ENCODE results near the gene KIAA0513.

The KIAA0513 gene

GRCh38 chr16:85075236-85075924 is 47.8 kb downstream of the KIAA0513 start:
- no peak for FAIRE-seq

GRCh38 chr16:85077039-85077438 is 49.4 kb downstream of the KIAA0513 start:
- no peak for FAIRE-seq

DNA sequence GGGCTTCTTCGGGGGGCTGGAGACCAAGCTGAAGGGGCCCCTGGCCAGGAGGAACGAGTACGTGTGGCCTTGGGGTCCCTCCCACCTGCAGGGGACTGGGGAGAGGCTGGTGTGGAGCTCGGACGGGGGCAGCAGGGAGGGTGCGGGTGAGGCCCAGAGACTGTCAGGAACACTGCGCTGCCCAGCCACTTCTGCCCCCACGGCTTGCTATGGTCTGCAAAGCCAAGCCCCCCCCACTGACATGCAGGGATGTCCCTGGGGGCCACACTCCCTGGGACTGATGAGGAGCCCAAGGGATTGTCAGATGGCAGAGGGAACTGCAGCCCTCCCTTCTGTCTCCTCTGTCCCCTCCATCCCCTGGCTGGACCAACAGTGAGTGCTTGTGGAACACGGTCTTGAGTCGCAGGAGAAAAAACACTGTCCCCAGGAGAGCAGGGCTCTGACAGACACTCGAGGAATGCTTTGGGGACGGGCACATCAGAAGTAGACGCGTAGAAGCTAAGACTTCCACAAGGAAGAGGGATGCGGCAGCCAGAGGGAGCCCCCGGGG is 50.1 kb downstream of the KIAA0513 start:
- FAIRE-seq = no peak

- FAIRE-seq = no peak
Measured at GRCh38 chr16:85078226-85078625, 50.6 kb downstream of the KIAA0513 start.

DNA sequence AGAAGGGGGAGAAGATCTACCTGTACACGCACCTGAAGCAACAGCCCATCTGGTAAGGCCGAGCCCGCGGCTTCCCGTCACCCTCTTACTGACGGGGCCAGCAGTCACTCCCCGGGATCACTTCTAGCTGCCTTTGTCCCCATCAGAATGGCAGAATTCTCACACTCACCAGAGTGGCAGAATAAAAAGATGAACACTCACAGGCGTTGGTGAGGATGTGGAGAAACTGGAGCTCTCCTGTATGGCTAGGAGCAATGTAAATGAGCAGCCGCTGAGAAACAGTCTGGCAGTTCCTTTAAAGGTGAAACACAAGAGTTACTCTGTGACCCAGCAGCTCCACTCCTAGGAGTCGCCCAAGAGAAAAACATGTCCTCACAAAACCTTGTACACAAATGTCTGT is 51.4 kb downstream of the KIAA0513 start:
- no peak for FAIRE-seq

- FAIRE-seq = no peak
Measured at GRCh38 chr16:85079785-85080570, 52.4 kb downstream of the KIAA0513 start.

DNA sequence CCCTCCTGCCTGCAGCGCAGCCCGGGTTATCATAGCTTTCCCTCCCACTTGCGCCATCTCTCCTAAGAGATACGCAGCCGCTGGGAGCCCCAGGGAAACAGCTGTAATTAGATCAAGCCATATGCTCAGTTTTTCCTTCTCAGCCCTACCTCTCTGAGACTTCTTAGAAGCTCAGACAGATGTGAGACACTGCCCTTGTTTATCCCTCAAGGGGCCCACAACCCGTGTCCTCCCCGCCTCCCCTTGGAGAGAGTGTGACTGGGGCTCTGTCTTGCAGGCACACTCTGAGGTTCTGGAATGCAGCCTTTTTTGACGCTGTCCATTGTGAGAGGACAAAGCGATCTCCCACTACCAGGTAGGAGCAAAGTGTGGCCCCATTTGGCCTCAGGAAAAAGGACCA is 53.4 kb downstream of the KIAA0513 start:
- no peak for FAIRE-seq

- FAIRE-seq = no peak
Measured at GRCh38 chr16:85081765-85082164, 54.2 kb downstream of the KIAA0513 start.

GRCh38 chr16:85082173-85083050 is 54.8 kb downstream of the KIAA0513 start:
- no peak for FAIRE-seq

DNA sequence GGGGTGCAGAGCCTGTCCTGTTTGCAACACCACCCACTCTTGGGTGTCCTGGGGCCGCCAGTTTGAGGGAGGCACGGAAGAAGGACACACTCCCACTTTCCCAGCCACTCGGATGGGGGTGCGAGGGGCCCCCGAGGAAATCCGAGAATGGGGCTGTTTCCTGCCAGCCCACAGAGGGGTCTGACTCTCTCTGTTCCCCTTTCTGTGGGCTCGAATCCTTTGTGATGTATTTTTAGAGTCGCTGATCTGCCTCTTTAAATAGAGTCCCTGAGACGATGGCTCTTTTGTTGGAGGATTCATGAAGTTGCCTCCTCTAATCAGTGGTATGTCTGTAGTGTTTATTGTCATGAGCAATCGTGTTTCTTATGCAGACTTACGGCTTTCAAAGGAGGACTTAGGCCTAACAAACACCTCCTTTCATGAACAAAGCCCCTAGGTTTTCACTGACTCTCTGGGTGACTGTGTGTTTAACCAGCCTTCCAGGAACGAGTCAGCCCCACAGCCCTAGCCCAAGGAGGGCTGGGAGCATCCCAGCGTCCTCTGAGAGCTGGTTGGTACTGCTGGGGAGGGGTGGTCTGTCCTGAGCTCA is 55.5 kb downstream of the KIAA0513 start:
- FAIRE-seq = no peak

DNA sequence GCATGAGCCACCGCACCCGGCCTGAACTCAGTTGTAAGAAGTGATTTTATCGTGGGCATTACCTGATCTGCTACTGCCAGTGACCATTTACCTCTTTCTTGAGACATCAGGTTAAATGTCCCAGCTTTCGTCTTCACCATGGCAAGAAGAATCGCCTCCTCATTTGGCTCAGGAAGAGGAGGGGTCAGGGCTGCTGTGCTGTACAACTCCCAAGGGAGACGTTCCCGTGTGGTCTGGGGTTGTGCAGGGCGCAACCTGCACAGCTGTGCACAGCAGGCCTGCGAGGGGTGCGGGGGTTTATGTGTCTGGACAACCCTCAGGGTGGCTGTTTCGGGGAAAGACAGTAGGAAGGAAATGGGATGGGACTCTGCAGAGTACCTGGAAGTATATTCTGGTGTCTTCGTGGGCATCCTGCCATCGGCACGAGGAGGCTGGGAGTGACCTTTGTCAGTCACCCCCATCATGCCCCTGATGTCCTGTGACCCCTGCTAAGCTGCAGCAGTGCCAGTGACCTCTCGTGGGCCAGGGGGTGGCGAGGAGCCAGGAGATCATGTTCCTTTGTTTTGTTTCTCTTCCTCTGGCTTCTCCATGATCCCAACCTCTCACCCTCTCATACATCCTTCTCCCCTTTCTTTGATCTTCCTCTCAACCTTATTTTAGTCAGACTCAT is 57.4 kb downstream of the KIAA0513 start:
- FAIRE-seq = no peak

GRCh38 chr16:85085721-85086120 is 58.1 kb downstream of the KIAA0513 start:
- no peak for FAIRE-seq

DNA sequence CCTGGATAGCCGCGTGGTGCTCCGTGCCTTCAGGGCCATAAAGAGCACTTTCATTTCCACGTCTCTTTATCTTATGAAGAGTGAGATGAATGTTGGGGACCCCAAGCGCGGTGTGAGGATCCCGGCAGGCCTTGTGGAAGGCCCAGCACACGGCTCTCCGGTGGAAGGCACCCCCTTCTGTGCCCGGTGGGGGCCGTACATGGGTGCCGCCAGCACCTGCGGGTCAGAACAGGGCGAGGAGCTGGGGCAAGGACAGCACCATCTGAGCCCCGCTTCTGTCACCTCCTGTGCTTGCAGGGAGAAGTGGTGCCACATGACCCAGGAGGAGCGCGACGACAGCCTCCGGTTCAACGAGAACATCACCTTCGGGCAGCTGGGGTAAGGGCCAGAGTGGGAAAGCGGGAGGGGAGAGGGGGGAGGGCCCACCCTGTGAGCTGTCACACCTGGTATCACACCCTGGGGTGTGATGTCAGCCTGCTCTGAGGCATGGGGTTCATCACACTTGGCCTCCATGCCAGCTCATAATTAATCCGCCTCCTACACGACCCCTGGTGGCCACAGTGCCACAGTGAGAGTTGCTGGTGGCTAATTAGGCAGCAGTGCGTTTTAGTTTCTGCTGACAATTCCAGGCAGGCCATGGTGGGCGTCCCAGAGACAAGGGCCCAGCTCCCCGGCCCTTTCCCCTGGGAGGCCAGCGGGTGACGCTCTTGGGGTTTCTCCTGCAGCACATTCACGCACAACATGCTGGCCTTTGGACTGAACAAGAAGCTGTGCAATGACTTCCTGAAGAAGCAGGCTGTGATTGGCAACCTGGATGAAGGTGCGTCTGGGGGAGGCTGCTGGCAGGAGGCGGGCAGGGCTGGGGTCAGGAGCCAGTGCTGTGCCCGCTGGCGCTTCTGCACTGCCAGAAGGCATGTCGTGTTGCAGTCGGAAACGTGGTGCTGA is 59.0 kb downstream of the KIAA0513 start:
- FAIRE-seq = no peak

GRCh38 chr16:85087899-85088569 is 60.4 kb downstream of the KIAA0513 start:
- no peak for FAIRE-seq

DNA sequence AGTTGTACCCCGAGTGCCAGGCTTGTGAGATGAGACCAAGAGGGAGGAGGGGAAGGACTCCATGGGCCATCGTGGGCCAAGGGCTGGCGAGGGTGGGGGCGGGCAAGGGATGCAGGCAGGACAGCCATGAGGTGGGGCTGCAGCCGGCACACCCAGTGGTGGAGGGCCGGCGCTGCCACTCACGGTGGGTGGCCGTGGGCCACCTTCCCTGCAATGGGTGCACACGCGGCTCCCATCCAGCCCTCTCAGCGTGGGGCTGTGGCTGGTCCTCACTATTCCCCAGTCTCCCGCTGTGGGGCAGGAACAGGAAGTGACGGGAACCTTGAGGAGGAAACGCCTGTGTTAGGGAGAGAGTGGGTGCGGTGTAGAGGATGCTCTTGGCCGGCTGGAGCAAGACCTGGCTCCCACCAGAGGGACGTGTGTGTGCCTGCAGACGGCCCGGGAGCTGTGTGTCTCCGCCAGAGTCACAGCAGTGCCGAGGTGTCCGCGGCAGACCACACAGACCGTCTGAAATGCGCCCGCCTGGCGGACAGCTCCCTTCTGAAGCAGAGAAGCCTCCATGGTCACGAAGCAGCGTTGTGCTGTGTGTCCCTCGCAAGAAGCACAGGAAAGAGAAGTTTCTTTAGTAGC is 61.1 kb downstream of the KIAA0513 start:
- no peak for FAIRE-seq

DNA sequence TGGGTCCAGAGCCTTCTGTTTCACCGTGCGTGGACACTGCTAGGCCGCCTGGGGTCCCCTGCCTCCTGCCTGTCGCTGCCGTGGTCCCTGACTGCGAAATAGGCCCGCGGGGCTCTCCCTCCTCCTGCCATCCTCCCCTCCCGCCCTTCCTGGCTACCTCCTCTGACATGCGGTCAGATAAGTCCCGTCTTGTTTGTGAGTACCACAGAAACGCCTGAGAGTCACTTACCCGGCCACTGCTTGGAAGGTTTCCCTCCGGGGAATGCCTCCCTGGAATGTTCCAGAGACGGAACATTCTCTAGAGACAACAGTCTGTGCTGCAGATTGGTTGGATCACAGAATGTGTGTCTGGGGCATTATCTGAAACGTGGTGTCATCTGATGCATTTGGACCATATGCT is 61.9 kb downstream of the KIAA0513 start:
- FAIRE-seq = no peak

- FAIRE-seq = no peak
Measured at GRCh38 chr16:85090181-85090580, 62.6 kb downstream of the KIAA0513 start.

DNA sequence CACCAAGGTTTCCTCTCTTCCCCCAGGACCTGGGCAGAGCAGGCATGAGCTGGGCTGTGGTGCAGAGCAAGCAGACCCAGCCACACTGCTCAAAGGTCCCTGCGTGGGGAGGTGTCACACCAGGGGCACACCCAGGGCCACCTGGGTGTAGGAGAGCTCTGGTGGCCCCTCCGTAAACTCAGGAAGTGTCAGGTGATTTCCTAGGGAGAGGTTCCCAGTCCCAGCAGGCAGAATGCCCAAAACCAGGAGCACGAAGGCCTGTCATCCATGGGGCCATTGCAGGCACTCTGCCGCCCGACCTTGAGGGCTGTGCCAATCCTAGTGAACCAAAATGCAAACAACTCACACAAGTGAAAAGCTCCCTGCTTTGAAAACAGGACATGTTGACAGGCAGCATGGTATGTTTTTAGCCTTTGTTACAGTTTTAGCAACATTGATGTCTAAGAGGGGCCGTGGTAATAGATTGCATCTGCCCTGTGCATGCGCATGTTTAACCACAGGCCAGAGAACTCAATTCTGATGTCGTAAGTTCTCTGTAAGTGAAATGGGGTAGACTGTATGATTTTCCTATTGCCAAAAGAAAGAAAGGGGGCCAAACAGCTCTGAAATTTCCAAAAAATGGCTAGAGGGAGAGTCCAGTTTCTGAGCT is 63.4 kb downstream of the KIAA0513 start:
- FAIRE-seq = no peak

- FAIRE-seq = no peak
Measured at GRCh38 chr16:85091522-85091910, 63.9 kb downstream of the KIAA0513 start.

All from islet of Langerhans (tissue), 1 donor.